HUES64 (cell line): ENCODE measurements around the gene ZBTB38.

Experiments
- H3K27ac ChIP-seq: 2 replicates; pipeline ENCODE4 v1.7.0; 2013; ENCODE audit warnings: low read depth, low read length, inconsistent platforms
- H3K27me3 ChIP-seq: 2 replicates; pipeline ENCODE4 v1.6.1; 2013; ENCODE audit warnings: mild to moderate bottlenecking, low read length; ENCODE audit not compliant: insufficient read depth
- H3K36me3 ChIP-seq: 2 replicates; pipeline ENCODE4 v1.6.1; 2013; ENCODE audit warnings: mild to moderate bottlenecking, low read length; ENCODE audit not compliant: insufficient read depth
- H3K4me1 ChIP-seq: 2 replicates; pipeline ENCODE4 v1.6.1; 2013; ENCODE audit warnings: mild to moderate bottlenecking, low read length, moderate library complexity; ENCODE audit not compliant: insufficient read depth
- H3K4me3 ChIP-seq: 2 replicates; pipeline ENCODE4 v1.5.1; 2013; ENCODE audit warnings: mild to moderate bottlenecking, low read length, moderate library complexity
- H3K9ac ChIP-seq: 2 replicates; pipeline ENCODE4 v1.6.1; 2013; ENCODE audit warnings: mild to moderate bottlenecking, low read depth, low read length
- H3K9me3 ChIP-seq: 2 replicates; pipeline ENCODE4 v1.6.1; 2013; ENCODE audit warnings: low read depth, low read length; ENCODE audit not compliant: insufficient read depth
- WGBS: fragments of 150-250, 120-280 bp; methylation state at CpG from one replicate; pipeline ENCODE4 v1.1.7; 2013; ENCODE audit warnings: missing lambda C conversion rate; 5-methylcytosine and 5-hydroxymethylcytosine counted together

ZBTB38 gene

DNA sequence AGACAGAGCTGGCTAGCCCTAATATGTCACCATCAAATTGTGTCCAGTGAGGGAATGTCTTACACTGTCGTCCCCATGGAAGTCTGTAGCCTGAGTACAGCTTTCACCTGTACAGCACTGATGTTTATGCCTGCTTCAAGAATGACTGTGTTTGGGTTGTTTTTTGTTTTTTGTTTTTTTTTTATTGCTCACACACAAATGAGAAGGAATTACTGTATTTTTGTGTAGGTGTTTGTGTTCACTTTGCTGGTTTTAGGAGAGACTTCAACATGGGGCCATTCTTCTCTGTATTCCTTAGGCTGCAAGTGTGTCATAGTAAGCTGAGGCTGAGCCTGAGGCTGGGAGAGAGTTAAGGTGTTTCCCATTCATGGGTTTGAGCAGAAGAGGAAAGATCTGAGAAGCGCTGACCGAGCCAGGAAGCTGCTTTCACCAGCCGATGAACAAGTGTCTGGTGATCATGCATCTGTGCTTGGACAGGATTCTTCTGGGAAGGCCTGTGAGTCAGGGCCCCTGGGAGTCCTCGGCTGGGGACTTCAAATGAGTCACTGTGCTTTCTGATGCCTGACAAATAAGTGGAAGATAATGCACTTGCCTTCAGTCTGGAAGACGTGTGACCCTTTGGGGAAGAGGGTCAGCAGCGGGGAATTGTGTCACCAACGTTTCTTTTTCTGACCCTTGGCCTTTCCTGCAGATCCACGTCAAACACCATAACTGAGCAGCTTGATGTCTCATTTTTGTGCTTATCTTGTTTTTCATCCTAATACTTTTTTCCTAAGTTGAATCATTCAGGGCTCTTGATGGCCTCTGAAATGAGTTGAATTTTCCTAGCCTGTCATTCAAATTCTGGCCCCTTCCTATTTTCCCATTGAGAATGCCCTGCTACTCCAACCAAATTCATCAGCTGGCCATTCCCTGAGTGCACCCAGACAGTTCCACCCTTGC is 36.7 kb upstream of the ZBTB38 start:
- no peak overlapping the region for H3K4me3 ChIP-seq

DNA sequence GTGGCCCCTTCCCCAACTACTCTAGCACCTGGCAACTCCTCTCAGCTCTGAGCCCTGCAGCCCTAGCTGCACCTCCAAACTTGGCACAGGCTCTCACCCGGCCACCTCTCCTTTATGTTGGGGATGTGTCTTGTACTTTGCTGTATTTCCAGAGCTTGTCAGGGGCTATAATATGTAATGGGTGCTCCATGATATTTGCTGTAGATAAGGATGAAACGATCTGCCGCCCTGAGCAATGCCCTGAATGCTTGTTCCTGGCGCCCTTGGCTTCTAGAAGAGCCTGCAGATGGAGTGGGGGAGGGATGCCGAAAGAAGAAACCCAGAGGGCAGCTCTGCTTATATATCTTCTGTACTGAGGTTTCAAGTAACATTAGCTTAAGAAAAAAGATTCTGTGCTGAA is 35.9 kb upstream of the ZBTB38 start:
- no peak overlapping the region for H3K27ac ChIP-seq
- H3K9ac ChIP-seq: no peak overlapping the region
- WGBS: 93% methylated on average over 5 of the region's 5 CpGs
- no peak overlapping the region for H3K4me3 ChIP-seq
- peaks cover 10% of the 10 kb centered on the region; the same call in 1 of the 2 replicates for H3K4me1 ChIP-seq
- H3K9me3 ChIP-seq: no peaks in the 10 kb centered on the region
- no peaks in the 10 kb centered on the region for H3K27me3 ChIP-seq
- no peaks in the 10 kb centered on the region for H3K36me3 ChIP-seq

More for the DNA sequence above, 36.7 kb upstream of the ZBTB38 start:
- H3K27me3 ChIP-seq: no peaks in the 10 kb centered on the region
- H3K9ac ChIP-seq: no peak overlapping the region
- no peaks in the 10 kb centered on the region for H3K36me3 ChIP-seq
- H3K9me3 ChIP-seq: no peaks in the 10 kb centered on the region
- peaks cover 15% of the 10 kb centered on the region for H3K4me1 ChIP-seq
- WGBS: 83% methylated on average over 9 of the region's 9 CpGs
- H3K27ac ChIP-seq: no peak overlapping the region

GRCh38 chr3:141333836-141334626 is 34.3 kb upstream of the ZBTB38 start:
- Histone ChIP-seq H3K36me3 (no peaks in the 10 kb centered on the region), H3K9me3 (no peaks in the 10 kb centered on the region), H3K4me1 (peaks cover 10% of the 10 kb centered on the region; the same call in 1 of the 2 replicates), H3K9ac (no peak overlapping the region), H3K27me3 (no peaks in the 10 kb centered on the region), H3K4me3 (no peak overlapping the region), H3K27ac (no peak overlapping the region)
- 80% methylated on average over 3 of the region's 3 CpGs for WGBS

GRCh38 chr3:141334627-141335250 is 33.6 kb upstream of the ZBTB38 start:
- no peak overlapping the region for H3K9ac ChIP-seq
- 68% methylated on average over 11 of the region's 11 CpGs for WGBS
- no peak overlapping the region for H3K4me3 ChIP-seq

DNA sequence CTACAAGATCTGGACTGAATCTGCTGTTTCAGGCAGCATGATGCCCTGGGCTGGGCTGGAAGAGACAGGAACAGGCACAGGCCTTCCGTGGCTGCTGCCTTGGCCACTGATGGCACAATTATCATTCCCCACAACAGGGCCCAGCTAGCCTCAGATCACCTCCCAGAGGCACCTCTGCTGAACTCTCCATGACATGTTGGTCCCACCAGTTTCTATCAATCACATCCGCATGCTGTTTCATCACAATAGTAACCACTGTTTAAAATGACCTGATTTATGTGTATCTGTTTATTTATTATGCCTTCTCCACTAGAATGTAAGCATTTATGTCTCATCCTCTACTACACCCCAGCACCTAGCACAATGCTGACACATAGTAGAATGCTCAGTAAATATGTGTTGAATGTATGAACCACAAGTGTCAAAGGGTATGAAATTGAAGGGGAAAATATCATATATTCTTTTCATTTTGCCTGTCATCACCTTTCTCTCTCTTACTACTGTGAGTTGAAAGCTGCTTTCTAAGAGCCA is 32.7 kb upstream of the ZBTB38 start:
- H3K9me3 ChIP-seq: no peaks in the 10 kb centered on the region
- no peak overlapping the region for H3K9ac ChIP-seq
- no peaks in the 10 kb centered on the region for H3K27me3 ChIP-seq
- H3K36me3 ChIP-seq: no peaks in the 10 kb centered on the region
- peaks cover 10% of the 10 kb centered on the region; the same call in 1 of the 2 replicates for H3K4me1 ChIP-seq
- 76% methylated on average over 2 of the region's 2 CpGs for WGBS
- H3K4me3 ChIP-seq: no peak overlapping the region
- no peak overlapping the region for H3K27ac ChIP-seq

More at GRCh38 chr3:141334627-141335250, 33.6 kb upstream of the ZBTB38 start:
- Histone ChIP-seq H3K27me3 (no peaks in the 10 kb centered on the region), H3K4me1 (peaks cover 10% of the 10 kb centered on the region; the same call in 1 of the 2 replicates), H3K27ac (no peak overlapping the region), H3K9me3 (no peaks in the 10 kb centered on the region), H3K36me3 (no peaks in the 10 kb centered on the region)

GRCh38 chr3:141336672-141337522 is 31.4 kb upstream of the ZBTB38 start:
- Histone ChIP-seq H3K27ac (no peak overlapping the region), H3K9ac (no peak overlapping the region), H3K9me3 (no peaks in the 10 kb centered on the region), H3K4me1 (peaks cover 10% of the 10 kb centered on the region; the same call in 1 of the 2 replicates), H3K4me3 (no peak overlapping the region), H3K36me3 (no peaks in the 10 kb centered on the region), H3K27me3 (no peaks in the 10 kb centered on the region)
- 89% methylated on average over 11 of the region's 12 CpGs for WGBS

DNA sequence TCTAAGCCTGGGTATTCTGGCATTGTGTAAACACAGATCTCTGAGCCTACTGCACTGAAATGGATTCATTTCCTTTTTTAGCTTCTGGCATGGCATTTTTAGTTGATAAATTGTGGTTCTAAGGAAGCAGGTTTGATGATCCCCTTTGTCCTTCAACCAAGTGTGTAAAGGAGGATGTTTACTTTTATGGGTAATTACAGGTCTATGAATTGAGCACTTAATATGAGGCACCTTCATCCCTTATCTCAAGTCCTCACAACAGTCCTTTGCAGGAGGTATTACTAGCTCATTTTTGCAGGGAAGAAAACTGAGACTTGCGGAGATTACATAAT is 30.8 kb upstream of the ZBTB38 start:
- WGBS: no CpG with 5 or more reads among the region's 1 CpG
- Histone ChIP-seq H3K4me3 (no peak overlapping the region), H3K27ac (no peak overlapping the region), H3K27me3 (no peaks in the 10 kb centered on the region), H3K9me3 (no peaks in the 10 kb centered on the region), H3K4me1 (peaks cover 10% of the 10 kb centered on the region; the same call in 1 of the 2 replicates), H3K36me3 (no peaks in the 10 kb centered on the region), H3K9ac (no peak overlapping the region)

- no peak overlapping the region for H3K4me3 ChIP-seq
- no peaks in the 10 kb centered on the region for H3K27me3 ChIP-seq
- H3K4me1 ChIP-seq: peaks cover 10% of the 10 kb centered on the region; the same call in 1 of the 2 replicates
- H3K36me3 ChIP-seq: no peaks in the 10 kb centered on the region
- WGBS: 94% methylated on average over 2 of the region's 2 CpGs
- H3K9ac ChIP-seq: no peak overlapping the region
- H3K27ac ChIP-seq: no peak overlapping the region
- H3K9me3 ChIP-seq: no peaks in the 10 kb centered on the region
Observed at GRCh38 chr3:141337991-141338390, 30.3 kb upstream of the ZBTB38 start.

- Histone ChIP-seq H3K27me3 (no peaks in the 10 kb centered on the region), H3K9me3 (no peaks in the 10 kb centered on the region), H3K36me3 (no peaks in the 10 kb centered on the region), H3K4me1 (peaks cover 10% of the 10 kb centered on the region; the same call in 1 of the 2 replicates), H3K27ac (no peak overlapping the region), H3K4me3 (no peak overlapping the region), H3K9ac (no peak overlapping the region)
Observed at GRCh38 chr3:141338881-141339280, 29.4 kb upstream of the ZBTB38 start.

DNA sequence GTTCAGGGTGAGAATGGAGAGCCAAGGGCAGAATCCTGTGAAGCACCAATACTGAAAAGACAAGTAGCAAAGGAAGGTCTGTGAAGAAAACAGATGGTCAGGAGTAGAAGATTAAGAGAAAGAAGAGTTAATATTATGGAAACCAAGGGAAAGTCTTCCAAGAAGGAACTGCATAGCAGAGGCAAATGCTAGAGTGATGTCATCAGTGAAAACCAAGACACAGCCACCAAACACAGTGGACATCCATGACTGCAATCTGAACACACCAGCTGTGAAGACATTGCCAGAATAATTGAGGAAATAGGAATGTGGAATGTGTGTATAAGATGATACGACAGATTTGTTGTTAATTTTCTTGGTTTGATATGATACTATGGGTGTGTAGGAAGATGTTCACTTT is 26.8 kb upstream of the ZBTB38 start:
- H3K27me3 ChIP-seq: no peaks in the 10 kb centered on the region
- WGBS: 98% methylated on average over 1 of the region's 1 CpG
- H3K27ac ChIP-seq: no peak overlapping the region
- no peak overlapping the region for H3K4me3 ChIP-seq
- H3K9me3 ChIP-seq: no peaks in the 10 kb centered on the region
- no peak overlapping the region for H3K9ac ChIP-seq
- no peaks in the 10 kb centered on the region for H3K36me3 ChIP-seq
- H3K4me1 ChIP-seq: no peaks in the 10 kb centered on the region; the same call in 1 of the 2 replicates
